ENCODE results near the gene KRTAP10-11.

KRTAP10-11 gene

DNA sequence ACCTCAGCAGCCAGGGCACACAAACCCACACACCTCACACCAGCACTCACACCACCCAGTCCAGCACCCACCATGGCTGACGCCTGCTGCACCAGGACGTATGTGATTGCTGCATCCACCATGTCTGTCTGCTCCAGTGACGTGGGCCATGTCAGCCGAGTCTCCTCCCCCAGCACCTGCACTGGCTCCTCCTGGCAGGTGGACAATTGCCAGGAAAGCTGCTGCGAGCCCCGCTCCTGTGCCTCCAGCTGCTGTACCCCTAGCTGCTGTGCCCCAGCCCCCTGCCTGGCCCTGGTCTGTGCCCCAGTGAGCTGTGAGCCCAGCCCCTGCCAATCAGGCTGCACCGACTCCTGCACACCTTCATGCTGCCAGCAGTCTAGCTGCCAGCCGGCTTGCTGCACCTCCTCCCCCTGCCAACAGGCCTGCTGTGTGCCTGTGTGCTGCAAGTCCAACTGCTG is 34.2 kb upstream of the KRTAP10-11 start, which contains the start of gene KRTAP10-8:
TSS of gene KRTAP10-8 (plus strand) at position 51 of the 458 bp plus-strand sequence. CDS start at position 73, 22 bp downstream.
- DNase-seq (ENCODE audit: low read depth, low spot score), result no peak
- Histone ChIP-seq H3K4me1 (ENCODE audit: insufficient read depth, insufficient read length) (peaks cover 10% of the 10 kb centered on the region), H3K9me3 (ENCODE audit: insufficient read depth, low read length) (peaks cover 20% of the 10 kb centered on the region), H3K36me3 (ENCODE audit: insufficient read depth, insufficient read length, low read length) (no peaks in the 10 kb centered on the region), H3K4me3 (ENCODE audit: insufficient read length, low read depth) (no peak within 1 kb of the TSS), H3K27me3 (ENCODE audit: insufficient read depth, insufficient read length) (no peaks in the 10 kb centered on the region), H3K9ac (ENCODE audit: insufficient read length, low read depth) (no peak within 1 kb of the TSS)
- TF ChIP-seq YY1 (IDR thresholded peaks at IDR 0.05; ENCODE audit: insufficient read depth, insufficient read length) (no peak), SUZ12 (IDR thresholded peaks at IDR 0.05; ENCODE audit: extremely low read depth, insufficient read depth, insufficient read length) (no peak), ZNF274 (IDR thresholded peaks at IDR 0.05; ENCODE audit: low read depth, low read length) (no peak)

DNA sequence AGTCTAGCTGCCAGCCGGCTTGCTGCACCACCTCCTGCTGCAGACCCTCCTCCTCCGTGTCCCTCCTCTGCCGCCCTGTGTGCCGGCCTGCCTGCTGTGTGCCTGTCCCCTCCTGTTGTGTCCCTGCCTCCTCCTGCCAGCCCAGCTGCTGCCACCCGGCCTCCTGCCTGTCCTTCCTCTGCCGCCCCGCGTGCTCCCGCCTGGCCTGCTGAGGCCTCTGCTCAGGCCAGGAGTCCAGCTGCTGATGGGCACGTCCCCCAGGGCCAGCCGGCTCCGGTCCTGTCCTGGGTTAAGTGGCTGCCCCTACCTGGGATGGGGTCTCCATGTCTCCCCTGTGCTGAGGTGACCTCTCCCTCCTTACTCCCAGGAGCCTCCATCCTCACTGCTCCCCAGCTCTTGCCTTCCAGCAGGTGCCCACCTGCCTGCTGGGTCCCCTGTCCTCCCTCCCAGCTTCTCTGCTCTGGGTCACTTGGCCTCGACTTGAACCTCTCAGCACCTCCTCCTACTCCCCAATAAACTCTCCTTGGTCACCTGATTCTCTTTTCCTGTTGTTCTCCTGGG is 33.5 kb upstream of the KRTAP10-11 start:
- no peak for DNase-seq (ENCODE audit: low read depth, low spot score)
- H3K9me3 ChIP-seq (ENCODE audit: insufficient read depth, low read length), result peaks cover 20% of the 10 kb centered on the region
- no peak overlapping the region for H3K9ac ChIP-seq (ENCODE audit: insufficient read length, low read depth)
- H3K27me3 ChIP-seq (ENCODE audit: insufficient read depth, insufficient read length), result no peaks in the 10 kb centered on the region
- H3K4me3 ChIP-seq (ENCODE audit: insufficient read length, low read depth), result no peak overlapping the region
- H3K4me1 ChIP-seq (ENCODE audit: insufficient read depth, insufficient read length), result peaks cover 14% of the 10 kb centered on the region
- H3K36me3 ChIP-seq (ENCODE audit: insufficient read depth, insufficient read length, low read length), result no peaks in the 10 kb centered on the region
- TF ChIP-seq ZNF274 (IDR thresholded peaks at IDR 0.05; ENCODE audit: low read depth, low read length) (no peak), YY1 (IDR thresholded peaks at IDR 0.05; ENCODE audit: insufficient read depth, insufficient read length) (no peak), SUZ12 (IDR thresholded peaks at IDR 0.05; ENCODE audit: extremely low read depth, insufficient read depth, insufficient read length) (no peak)

DNA sequence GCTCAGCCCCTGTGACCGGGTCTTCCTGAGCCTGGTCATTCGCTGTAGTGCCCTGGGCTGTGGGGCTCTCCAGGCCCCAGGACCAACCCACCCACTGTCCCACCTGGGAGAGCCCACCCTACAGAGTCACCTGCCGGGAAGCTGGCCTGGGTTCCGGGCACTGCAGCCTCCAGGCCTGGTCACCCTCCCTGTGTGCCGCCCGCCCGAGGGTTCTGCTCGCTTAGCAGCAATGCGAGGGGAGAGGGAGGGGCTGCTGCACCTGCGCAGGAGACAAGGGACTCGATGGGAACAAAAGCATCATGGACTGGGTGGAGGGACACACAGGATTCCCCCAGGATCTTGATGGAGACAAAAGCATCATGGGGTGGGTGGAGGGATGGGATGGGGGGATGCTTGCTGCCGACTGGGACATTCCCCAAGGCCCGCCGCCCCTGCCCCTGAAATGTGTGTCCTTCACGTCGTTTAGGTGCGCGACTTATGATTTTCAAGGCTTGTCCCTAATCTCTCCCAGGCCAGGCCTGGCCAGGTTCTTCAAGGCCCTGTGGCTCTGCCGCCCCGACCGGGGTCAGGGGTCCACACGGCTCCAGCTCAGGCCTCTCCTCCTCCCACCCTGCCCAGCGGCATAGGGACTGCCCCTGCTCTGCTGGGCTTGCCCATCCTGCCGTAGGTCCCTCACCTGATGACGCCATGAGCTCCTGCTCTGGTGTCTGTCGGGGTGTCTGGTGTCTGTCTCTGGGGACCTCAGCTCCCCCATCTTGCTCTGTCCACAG is 32.6 kb upstream of the KRTAP10-11 start:
- Histone ChIP-seq H3K9me3 (ENCODE audit: insufficient read depth, low read length) (peaks cover 20% of the 10 kb centered on the region), H3K36me3 (ENCODE audit: insufficient read depth, insufficient read length, low read length) (no peaks in the 10 kb centered on the region), H3K9ac (ENCODE audit: insufficient read length, low read depth) (no peak overlapping the region), H3K4me3 (ENCODE audit: insufficient read length, low read depth) (no peak overlapping the region), H3K27me3 (ENCODE audit: insufficient read depth, insufficient read length) (no peaks in the 10 kb centered on the region), H3K4me1 (ENCODE audit: insufficient read depth, insufficient read length) (peaks cover 14% of the 10 kb centered on the region)
- no peak for TF ChIP-seq YY1 (IDR thresholded peaks at IDR 0.05; ENCODE audit: insufficient read depth, insufficient read length)
- no peak for TF ChIP-seq SUZ12 (IDR thresholded peaks at IDR 0.05; ENCODE audit: extremely low read depth, insufficient read depth, insufficient read length)
- no peak for TF ChIP-seq ZNF274 (IDR thresholded peaks at IDR 0.05; ENCODE audit: low read depth, low read length)
- no peak for DNase-seq (ENCODE audit: low read depth, low spot score)

DNA sequence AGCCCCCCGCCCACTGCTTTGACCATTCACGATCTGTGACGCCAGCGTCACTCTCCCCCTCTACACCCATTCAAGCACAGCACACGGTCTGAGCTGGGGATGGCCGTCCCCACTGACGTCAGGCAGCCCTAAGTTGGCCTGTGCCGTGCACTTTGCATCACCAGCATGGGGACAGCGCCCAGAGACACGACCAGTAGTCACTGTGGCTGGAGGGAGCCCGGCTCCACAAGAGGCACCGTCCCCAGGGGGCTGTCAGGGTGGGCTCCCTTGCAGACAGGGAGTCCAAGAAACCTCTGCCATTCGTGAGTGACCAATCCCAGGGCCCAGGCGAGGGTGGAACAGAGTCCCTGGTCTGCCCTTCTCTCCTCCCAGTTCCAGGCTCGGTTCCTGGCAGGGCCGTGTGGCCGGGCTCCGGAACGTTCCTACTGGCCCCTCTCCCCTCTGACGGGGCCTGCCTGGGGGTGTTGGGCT is 32.0 kb upstream of the KRTAP10-11 start:
- no peaks in the 10 kb centered on the region for H3K36me3 ChIP-seq (ENCODE audit: insufficient read depth, insufficient read length, low read length)
- H3K27me3 ChIP-seq (ENCODE audit: insufficient read depth, insufficient read length), result no peaks in the 10 kb centered on the region
- H3K4me3 ChIP-seq (ENCODE audit: insufficient read length, low read depth), result no peak overlapping the region
- H3K4me1 ChIP-seq (ENCODE audit: insufficient read depth, insufficient read length), result peaks cover 14% of the 10 kb centered on the region
- TF ChIP-seq ZNF274 (IDR thresholded peaks at IDR 0.05; ENCODE audit: low read depth, low read length) (no peak), SUZ12 (IDR thresholded peaks at IDR 0.05; ENCODE audit: extremely low read depth, insufficient read depth, insufficient read length) (no peak), YY1 (IDR thresholded peaks at IDR 0.05; ENCODE audit: insufficient read depth, insufficient read length) (no peak)
- H3K9me3 ChIP-seq (ENCODE audit: insufficient read depth, low read length), result peaks cover 23% of the 10 kb centered on the region
- DNase-seq (ENCODE audit: low read depth, low spot score), result no peak
- H3K9ac ChIP-seq (ENCODE audit: insufficient read length, low read depth), result no peak overlapping the region

DNA sequence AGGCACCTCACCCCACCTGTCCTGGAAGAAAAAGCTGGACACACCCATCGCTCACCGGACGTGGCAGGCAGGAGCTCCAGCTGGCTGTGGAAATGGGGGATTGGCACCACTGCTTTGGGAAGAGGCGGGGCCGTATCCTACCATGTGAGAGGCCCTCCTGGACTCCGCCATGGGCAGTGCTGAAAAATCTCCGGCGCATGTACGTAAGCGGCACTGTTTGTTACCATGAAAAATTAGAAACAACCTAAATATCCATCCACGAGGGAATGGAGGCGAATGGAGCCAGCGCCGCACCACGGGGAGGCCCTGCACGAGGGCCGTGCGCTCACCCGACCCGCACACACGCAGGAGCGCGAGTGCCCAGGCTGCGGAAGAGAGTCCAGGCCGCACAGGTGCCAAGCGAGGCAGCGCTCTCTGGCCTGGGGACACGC is 31.2 kb upstream of the KRTAP10-11 start:
- Histone ChIP-seq H3K4me3 (ENCODE audit: insufficient read length, low read depth) (no peak overlapping the region), H3K9me3 (ENCODE audit: insufficient read depth, low read length) (peaks cover 23% of the 10 kb centered on the region), H3K36me3 (ENCODE audit: insufficient read depth, insufficient read length, low read length) (no peaks in the 10 kb centered on the region), H3K4me1 (ENCODE audit: insufficient read depth, insufficient read length) (peaks cover 14% of the 10 kb centered on the region), H3K9ac (ENCODE audit: insufficient read length, low read depth) (no peak overlapping the region), H3K27me3 (ENCODE audit: insufficient read depth, insufficient read length) (no peaks in the 10 kb centered on the region)
- TF ChIP-seq SUZ12 (IDR thresholded peaks at IDR 0.05; ENCODE audit: extremely low read depth, insufficient read depth, insufficient read length), result no peak
- TF ChIP-seq ZNF274 (IDR thresholded peaks at IDR 0.05; ENCODE audit: low read depth, low read length), result no peak
- TF ChIP-seq YY1 (IDR thresholded peaks at IDR 0.05; ENCODE audit: insufficient read depth, insufficient read length), result no peak
- no peak for DNase-seq (ENCODE audit: low read depth, low spot score)

GRCh38 chr21:44615466-44615865 is 30.7 kb upstream of the KRTAP10-11 start:
- DNase-seq (ENCODE audit: low read depth, low spot score), result no peak
- H3K4me3 ChIP-seq (ENCODE audit: insufficient read length, low read depth), result no peak overlapping the region
- peaks cover 22% of the 10 kb centered on the region for H3K9me3 ChIP-seq (ENCODE audit: insufficient read depth, low read length)
- peaks cover 14% of the 10 kb centered on the region for H3K4me1 ChIP-seq (ENCODE audit: insufficient read depth, insufficient read length)
- no peak for TF ChIP-seq YY1 (IDR thresholded peaks at IDR 0.05; ENCODE audit: insufficient read depth, insufficient read length)
- TF ChIP-seq ZNF274 (IDR thresholded peaks at IDR 0.05; ENCODE audit: low read depth, low read length), result no peak
- TF ChIP-seq SUZ12 (IDR thresholded peaks at IDR 0.05; ENCODE audit: extremely low read depth, insufficient read depth, insufficient read length), result no peak
- H3K27me3 ChIP-seq (ENCODE audit: insufficient read depth, insufficient read length), result no peaks in the 10 kb centered on the region
- no peak overlapping the region for H3K9ac ChIP-seq (ENCODE audit: insufficient read length, low read depth)
- H3K36me3 ChIP-seq (ENCODE audit: insufficient read depth, insufficient read length, low read length), result no peaks in the 10 kb centered on the region
